K562 (cell line): ENCODE data around the gene CYP2C9. TPM values are rescaled to one million over a fixed set of nuclear protein-coding genes. Genes with fewer than 3 reads are reported as not detected.

ENCODE experiments used
- ATAC-seq: fragments of 200-7000 bp; cut with Tn5 transposase; 3 replicates; pipeline ENCODE4 v1.9.1; 2020; ENCODE audit warnings: moderate library complexity
- BruUV-seq: library from RNA; stranded (reverse); fragments of 400-500 nt; replicated peaks from 2 replicates; lab custom pipeline; 2021; lab: Mats Ljungman, UMichigan
- CTCF ChIA-PET: fragments of 300-600 bp; formaldehyde crosslinking; extraction: SDS; loops from one replicate; lab custom pipeline; 2021; ENCODE audit warnings: low intra/inter-chr PET ratio; lab: Yijun Ruan, JAX
- POLR2A ChIA-PET: fragments of 300-600, 350-650 bp; sonication (Branson Sonifier 250); formaldehyde crosslinking; extraction: SDS; loops from one replicate; lab custom pipeline; 2021; ENCODE audit warnings: antibody characterized with exemption, inconsistent platforms; lab: Yijun Ruan, JAX
- DNase-seq, 4 experiments: peaks; one replicate each; pipeline versions ENCODE4 v3.0.0 to v3.0.0-alpha.2; 2011 to 2018; ENCODE audit warnings: low spot score in 3 of 4, mixed read lengths in 3 of 4; ENCODE audit errors: extremely low read depth in 1 of 4
- FAIRE-seq: peaks from 2 replicates; lab custom pipeline; 2011; peaks lifted over from hg19 to GRCh38; lab: Jason Lieb, UNC
- H2AFZ ChIP-seq: 2 replicates; pipeline ENCODE4 v1.6.0; 2011; ENCODE audit warnings: low read depth, low read length, control low read depth, inconsistent platforms
- H3K27ac ChIP-seq: fragments of 200-600 bp; 3 replicates; pipeline ENCODE4 v1.8.0; 2011; ENCODE audit warnings: low read depth, mild to moderate bottlenecking, control low read depth, inconsistent platforms, low read length, moderate library complexity, mixed read lengths; ENCODE audit errors: extremely low read depth
- H3K27me3 ChIP-seq, 2 experiments: fragments of 300-600 bp in 1 of 2; 2 replicates in 1 of 2; 3 replicates in 1 of 2; pipeline versions ENCODE4 v1.6.0 to v1.8.0; 2011; ENCODE audit warnings: inconsistent platforms in 2 of 2, low read length in 2 of 2, mild to moderate bottlenecking in 1 of 2, mixed read lengths in 1 of 2, moderate library complexity in 1 of 2; ENCODE audit not compliant: control insufficient read depth in 2 of 2, insufficient read depth in 2 of 2
- H3K36me3 ChIP-seq: fragments of 300-600 bp; 3 replicates; pipeline ENCODE4 v1.8.0; 2011; ENCODE audit warnings: mild to moderate bottlenecking, low read length, inconsistent platforms; ENCODE audit not compliant: control insufficient read depth, insufficient read depth
- H3K4me1 ChIP-seq, 2 experiments: fragments of 200-600 bp in 1 of 2; replicated peaks in 1 of 2; 2 replicates in 1 of 2; 3 replicates in 1 of 2; pipeline versions ENCODE4 v1.5.1 to v1.8.0; 2011; ENCODE audit warnings: inconsistent platforms in 2 of 2, low read length in 2 of 2, mild to moderate bottlenecking in 1 of 2, mixed read lengths in 1 of 2, moderate library complexity in 1 of 2; ENCODE audit not compliant: control insufficient read depth in 2 of 2, insufficient read depth in 2 of 2
- H3K4me2 ChIP-seq: 2 replicates; pipeline ENCODE4 v1.6.1; 2011; ENCODE audit warnings: low read length, control low read depth, inconsistent platforms, mixed read lengths; ENCODE audit not compliant: insufficient read depth
- H3K4me3 ChIP-seq: fragments of 200-600 bp; sonication (generic), shearing (Covaris generic); 2 replicates; pipeline ENCODE4 v1.5.1; 2016; ENCODE audit warnings: control low read depth, inconsistent platforms
- H3K79me2 ChIP-seq: fragments of 200-600 bp; 3 replicates; pipeline ENCODE4 v1.8.0; 2011; ENCODE audit warnings: low read length, inconsistent platforms; ENCODE audit not compliant: control insufficient read depth, insufficient read depth
- H3K9ac ChIP-seq, 2 experiments: 2 replicates each; pipeline versions ENCODE4 v1.6.0 to v1.6.1; 2011; ENCODE audit warnings: low read depth in 2 of 2, low read length in 2 of 2, control low read depth in 1 of 2, inconsistent platforms in 1 of 2, mild to moderate bottlenecking in 1 of 2, mixed read lengths in 1 of 2; ENCODE audit not compliant: insufficient read depth in 1 of 2
- H3K9me1 ChIP-seq: one replicate; pipeline ENCODE4 v1.6.0; 2011; ENCODE audit warnings: inconsistent platforms, mild to moderate bottlenecking, low read length, moderate library complexity; ENCODE audit not compliant: control insufficient read depth, insufficient read depth
- H3K9me3 ChIP-seq: replicated peaks from 2 replicates; pipeline ENCODE4 v1.5.1; 2011; ENCODE audit warnings: low read depth, low read length, inconsistent platforms; ENCODE audit not compliant: control insufficient read depth, insufficient read depth
- H4K20me1 ChIP-seq: replicated peaks from 2 replicates; pipeline ENCODE4 v1.6.1; 2011; ENCODE audit warnings: low read length, inconsistent platforms, mixed read lengths; ENCODE audit not compliant: control insufficient read depth, insufficient read depth
- GATAD2B ChIP-seq: fragments of 450-650 bp; IDR thresholded peaks from 2 replicates; pipeline ENCODE4 v1.6.1; 2017; ENCODE audit warnings: mild to moderate bottlenecking, borderline replicate concordance
- KAT7 ChIP-seq: sonication (generic); formaldehyde crosslinking; IDR thresholded peaks from 2 replicates; pipeline ENCODE4 v1.8.0; 2022; ENCODE audit warnings: missing genetic modification reagents, mild to moderate bottlenecking, borderline replicate concordance
- LEF1 ChIP-seq: fragments of 450-650 bp; IDR thresholded peaks from 2 replicates; pipeline ENCODE4 v1.6.1; 2016; ENCODE audit warnings: mild to moderate bottlenecking
- MBD1 ChIP-seq: fragments of 250-450 bp; sonication (Bioruptor Pico); IDR thresholded peaks from 2 replicates; pipeline ENCODE4 v1.8.0; 2022; ENCODE audit warnings: inconsistent platforms
- ZBTB11 ChIP-seq, 3 experiments: fragments of 200-800 bp in 1 of 3; fragments of 250-450 bp in 1 of 3; fragments of 450-650 bp in 1 of 3; sonication (Bioruptor Pico) in 1 of 3; sonication (Bioruptor generic) in 1 of 3; formaldehyde crosslinking in 1 of 3; IDR thresholded peaks; 2 replicates each; pipeline versions ENCODE4 v1.6.1 to v1.8.0; 2016 to 2022; ENCODE audit warnings: mild to moderate bottlenecking in 2 of 3, missing genetic modification characterization in 2 of 3, missing compliant biosample characterization in 1 of 3, moderate library complexity in 1 of 3
- ZNF263 ChIP-seq: sonication (generic); formaldehyde crosslinking; IDR thresholded peaks from 2 replicates; pipeline ENCODE4 v1.8.0; 2022; ENCODE audit warnings: mild to moderate bottlenecking, missing genetic modification reagents, borderline replicate concordance
- WGBS: fragments of 100-300 bp; shearing (Covaris generic); methylation state at CpG from one replicate; pipeline ENCODE4 v1.1.6; 2016; ENCODE audit warnings: low coverage, mixed read lengths; ENCODE audit not compliant: insufficient coverage; ENCODE audit errors: missing lambda C conversion rate; 5-methylcytosine and 5-hydroxymethylcytosine counted together
- in situ Hi-C: fragments of 300-500 bp; cut with MboI; formaldehyde crosslinking; loops from 4 replicates; pipeline ENCODE4 v1.15.0; 2018; ENCODE audit warnings: inconsistent platforms, mixed read lengths
- intact Hi-C: fragments of 100-400 bp; cut with micrococcal nuclease; formaldehyde crosslinking; loops from 2 replicates; pipeline ENCODE4 v1.14.2; 2022
- polyA plus RNA-seq, 8 experiments: library from polyadenylated mRNA; depleted of rRNA in 4 of 8; stranded (reverse) in 5 of 8; unstranded in 3 of 8; fragments of >200 nt; fragmentation: Nextera tagmentation in 2 of 8; fragmentation: Illumina TruSeq in 1 of 8; extraction: Ambion mirVana in 2 of 8; extraction: Trizol in 1 of 8; gene quantifications; 2 replicates each; pipeline versions ENCODE4 v1.2.1 to v1.2.3, GENCODE V29; 2011 to 2014; ENCODE audit warnings: inconsistent platforms in 1 of 8, missing spikeins in 1 of 8
- total RNA-seq, 7 experiments: library from RNA; depleted of rRNA in 6 of 7; stranded (reverse); fragments of >200 nt in 6 of 7; fragmentation: Illumina TruSeq in 2 of 7; extraction: Trizol in 2 of 7; gene quantifications; 2 replicates each; pipeline versions ENCODE4 v1.2.1 to v1.2.3, GENCODE V29; 2011 to 2021; ENCODE audit warnings: low replicate concordance in 1 of 7

Gene CYP2C9
- total and polyA plus RNA-seq, 9 of the 15 experiments (the other 6 are each of a cell fraction or from before 2014, with no cell fraction given), result 0.22 TPM; not detected in 8

- H2AFZ ChIP-seq, result no peak overlapping the region
- CTCF ChIA-PET, result no interaction called here
- no peaks in the 10 kb centered on the region for H3K9me1 ChIP-seq
- H4K20me1 ChIP-seq, result no peaks in the 10 kb centered on the region
- no peaks in the 10 kb centered on the region for H3K27me3 ChIP-seq
- H3K9ac ChIP-seq, result no peak overlapping the region
- WGBS, result 0% methylated on average over 1 of the region's 1 CpG
- H3K36me3 ChIP-seq, result no peaks in the 10 kb centered on the region
- no peak overlapping the region for H3K27ac ChIP-seq
- TF ChIP-seq ZBTB11 (CRISPR knock-in tag; IDR thresholded peaks at IDR 0.05), result no peak
- TF ChIP-seq ZNF263 (CRISPR knock-in tag), result no peak
- no peak for TF ChIP-seq GATAD2B
- TF ChIP-seq KAT7 (CRISPR knock-in tag), result no peak
- no peak for TF ChIP-seq MBD1 (CRISPR knock-in tag)
- TF ChIP-seq LEF1, result no peak
- TF ChIP-seq, all 486 proteins: peak for 0
- DNase-seq, result no peak
- no peak for FAIRE-seq
- POLR2A ChIA-PET, result no interaction called here
- no peaks in the 10 kb centered on the region for H3K79me2 ChIP-seq
- in situ Hi-C loops, result no loop called here
- no peak for ATAC-seq
- H3K9me3 ChIP-seq, result no peaks in the 10 kb centered on the region
- no peaks in the 10 kb centered on the region for H3K4me1 ChIP-seq
- no peak overlapping the region for H3K4me2 ChIP-seq
- H3K4me3 ChIP-seq, result no peak overlapping the region
- intact Hi-C loops, result no loop called here
- no TSS peak for BruUV-seq
Measured at GRCh38 chr10:94902080-94902479, 36.4 kb upstream of the CYP2C9 start.
